Osteoblast (primary cell): ENCODE results near the gene C1orf174. TPM values are rescaled to one million over a fixed set of nuclear protein-coding genes. Genes with fewer than 3 reads are reported as not detected.
A peak's percentile ranks its signal among the peaks of the same experiment; 100 is the strongest.

ENCODE experiments used
- DNase-seq: peaks from one replicate; pipeline ENCODE4 v3.0.0; 2011; ENCODE audit warnings: low spot score, mixed read lengths; ENCODE audit not compliant: insufficient read length; ENCODE audit errors: missing footprints
- H2AFZ ChIP-seq: 2 replicates; pipeline ENCODE4 v1.6.0; 2011; ENCODE audit warnings: mild to moderate bottlenecking, low read length
- H3K27ac ChIP-seq: 2 replicates; pipeline ENCODE4 v1.5.1; 2011; ENCODE audit warnings: mild to moderate bottlenecking, low read depth, low read length, moderate library complexity
- H3K27me3 ChIP-seq: 2 replicates; pipeline ENCODE4 v1.6.0; 2012; ENCODE audit warnings: mild to moderate bottlenecking, control low read depth, inconsistent platforms, low read length, moderate library complexity; ENCODE audit not compliant: insufficient read depth
- H3K36me3 ChIP-seq: 2 replicates; pipeline ENCODE4 v1.5.1; 2011; ENCODE audit warnings: mild to moderate bottlenecking, low read length, control low read depth, moderate library complexity; ENCODE audit not compliant: insufficient read depth
- H3K4me1 ChIP-seq: 2 replicates; pipeline ENCODE4 v1.5.1; 2011; ENCODE audit warnings: mild to moderate bottlenecking, low read length, control low read depth, moderate library complexity; ENCODE audit not compliant: insufficient read depth
- H3K4me2 ChIP-seq: 2 replicates; pipeline ENCODE4 v1.6.0; 2011; ENCODE audit warnings: mild to moderate bottlenecking, low read length; ENCODE audit not compliant: insufficient read depth
- H3K4me3 ChIP-seq: fragments of 200-600 bp; sonication (generic); 3 replicates; pipeline ENCODE4 v1.5.1; 2012; ENCODE audit warnings: mild to moderate bottlenecking, low read length, inconsistent platforms; ENCODE audit not compliant: insufficient read depth
- H3K79me2 ChIP-seq: 2 replicates; pipeline ENCODE4 v1.6.0; 2012; ENCODE audit warnings: mild to moderate bottlenecking, low read length, control low read depth, inconsistent platforms; ENCODE audit not compliant: insufficient read depth
- H3K9me3 ChIP-seq: 2 replicates; pipeline ENCODE4 v1.5.1; 2011; ENCODE audit warnings: low read depth, low read length, control low read depth
- H4K20me1 ChIP-seq: 2 replicates; pipeline ENCODE4 v1.6.0; 2012; ENCODE audit warnings: mild to moderate bottlenecking, low read length, control low read depth; ENCODE audit not compliant: insufficient read depth
- CTCF ChIP-seq: IDR thresholded peaks from 2 replicates; pipeline ENCODE4 v1.5.1; 2011; ENCODE audit warnings: mild to moderate bottlenecking, low read depth, low read length, moderate library complexity; ENCODE audit errors: extremely low read depth
- total RNA-seq: library from RNA; depleted of rRNA; stranded (reverse); fragments of >200 nt; gene quantifications from 2 replicates; pipeline ENCODE4 v1.2.3, GENCODE V29; 2012

C1orf174 gene
- total RNA-seq, 1 donor = 29.3 TPM

DNA sequence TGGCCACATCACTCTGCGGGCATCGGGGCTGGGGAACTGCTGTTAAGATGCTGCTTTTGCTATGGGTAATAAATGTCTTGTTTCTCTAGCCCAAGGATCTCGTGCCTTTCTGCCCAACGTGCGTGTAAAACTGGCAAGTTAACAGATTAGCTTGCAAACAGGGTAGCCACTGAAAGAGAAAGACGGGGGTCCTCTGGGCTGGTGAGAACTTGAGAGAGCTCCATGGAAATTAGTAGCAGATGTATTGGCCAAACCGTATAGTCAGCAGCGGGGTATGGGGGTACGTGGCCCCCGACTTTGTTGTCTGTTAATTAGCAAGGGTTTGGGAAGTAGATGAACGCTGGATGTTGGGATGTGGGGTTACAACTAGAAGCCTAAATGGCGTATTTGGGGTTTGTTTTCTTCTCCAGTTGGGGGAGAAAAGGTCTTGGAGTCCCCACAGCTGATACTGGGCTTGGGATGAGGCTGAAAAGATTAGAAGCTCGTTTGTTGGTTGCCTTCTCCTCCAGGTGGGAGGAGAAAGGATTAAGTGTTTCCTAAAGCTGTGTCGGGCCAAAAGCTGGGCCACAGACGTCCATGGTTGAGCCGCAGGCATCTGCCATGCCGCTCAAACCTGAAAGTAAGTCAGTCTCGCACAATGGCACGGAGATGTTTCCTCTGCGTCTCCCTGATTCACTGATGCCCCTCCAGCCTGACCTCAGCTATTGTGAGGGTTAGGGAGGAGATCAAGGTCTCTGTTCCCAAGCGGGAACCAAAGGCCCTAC is 32.3 kb upstream of the C1orf174 start:
- H3K4me2 ChIP-seq = no peak overlapping the region
- H3K27me3 ChIP-seq = no peaks in the 10 kb centered on the region
- H3K79me2 ChIP-seq = no peaks in the 10 kb centered on the region
- no peak overlapping the region for H2AFZ ChIP-seq
- no peak overlapping the region for H3K4me3 ChIP-seq
- no peak for TF ChIP-seq CTCF
- H3K4me1 ChIP-seq = no peaks in the 10 kb centered on the region
- no peaks in the 10 kb centered on the region for H4K20me1 ChIP-seq
- no peaks in the 10 kb centered on the region for H3K36me3 ChIP-seq
- no peaks in the 10 kb centered on the region for H3K9me3 ChIP-seq
- peak; percentile 59 for DNase-seq
- H3K27ac ChIP-seq = no peak overlapping the region

DNA sequence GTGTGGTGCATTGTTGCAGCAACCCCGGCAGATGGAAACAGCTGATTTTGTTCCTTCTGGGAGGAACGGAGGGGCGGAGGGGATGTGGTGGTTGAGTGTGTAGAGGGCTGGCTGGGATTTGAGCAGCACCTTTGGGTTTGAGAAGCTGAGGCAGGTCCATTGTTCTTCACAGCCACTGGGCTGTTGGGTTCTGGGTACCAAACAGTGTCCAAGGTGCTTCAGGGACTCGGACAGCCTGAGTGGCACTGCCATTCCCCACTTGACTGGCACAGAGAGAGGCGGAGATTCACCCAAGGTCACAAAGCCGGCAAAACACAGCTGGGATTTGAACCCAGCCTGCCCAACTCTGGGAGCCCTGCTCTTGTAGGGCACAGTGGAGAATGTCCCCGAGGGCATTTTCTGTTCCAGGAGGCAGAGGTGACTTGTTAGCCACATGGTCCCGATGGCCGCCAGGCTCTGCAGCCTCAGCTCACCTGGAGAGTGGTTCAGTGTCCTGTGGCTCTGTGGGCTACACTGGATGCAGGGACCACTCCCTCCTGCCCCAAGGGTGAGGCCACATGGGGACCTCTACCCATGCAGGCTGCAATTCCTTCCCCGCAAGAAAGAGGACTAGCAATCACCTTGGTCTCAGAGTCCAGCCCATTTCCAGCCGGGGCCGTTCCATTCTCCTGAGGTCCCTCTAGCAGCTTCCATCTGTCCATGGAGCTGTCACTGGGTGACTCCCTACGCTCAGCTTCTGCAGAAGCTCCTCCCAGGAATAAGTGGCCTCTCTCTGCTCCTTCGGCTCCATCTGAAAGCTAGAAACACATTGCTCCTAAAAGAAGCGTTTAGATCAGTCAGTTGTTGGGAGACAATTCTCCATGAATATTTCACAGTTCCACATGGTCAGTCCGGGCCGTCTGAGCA is 31.2 kb upstream of the C1orf174 start:
- Histone ChIP-seq H3K36me3 (no peaks in the 10 kb centered on the region), H3K4me2 (no peak overlapping the region), H3K27ac (no peak overlapping the region), H3K4me1 (no peaks in the 10 kb centered on the region), H3K4me3 (no peak overlapping the region), H2AFZ (no peak overlapping the region), H4K20me1 (no peaks in the 10 kb centered on the region), H3K27me3 (no peaks in the 10 kb centered on the region), H3K9me3 (no peaks in the 10 kb centered on the region), H3K79me2 (no peaks in the 10 kb centered on the region)
- DNase-seq = peak; percentile 68
- no peak for TF ChIP-seq CTCF

DNA sequence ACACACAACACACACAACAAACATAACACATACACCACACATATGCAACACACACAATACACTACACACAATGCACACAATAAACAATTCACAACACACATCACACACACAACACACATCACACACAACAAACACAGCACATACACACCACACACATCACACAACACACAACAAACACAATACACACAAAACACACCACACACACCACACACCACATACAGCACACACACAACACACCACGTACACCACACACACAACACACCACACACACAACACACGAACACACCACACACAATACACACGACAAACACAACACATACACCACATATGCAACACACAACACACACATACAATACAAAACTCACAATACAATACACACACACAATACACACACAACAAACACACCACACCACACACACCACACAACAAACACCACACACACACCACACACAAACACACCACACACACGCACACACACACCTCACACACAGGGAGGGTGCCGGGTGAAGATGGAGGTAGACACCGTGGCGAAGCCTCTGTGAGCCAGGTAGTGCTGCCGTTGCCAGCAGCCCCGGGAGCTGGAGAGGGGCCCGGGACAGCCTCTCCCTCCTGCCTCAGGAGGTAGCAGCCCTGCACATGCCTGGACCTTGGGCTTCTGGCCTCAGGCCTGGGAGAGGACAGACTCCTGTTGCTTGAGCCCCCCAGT is 30.4 kb upstream of the C1orf174 start:
- no peak overlapping the region for H3K4me2 ChIP-seq
- no peak for TF ChIP-seq CTCF

More for the DNA sequence above, 30.4 kb upstream of the C1orf174 start:
- Histone ChIP-seq H3K27me3 (no peaks in the 10 kb centered on the region), H3K4me1 (no peaks in the 10 kb centered on the region), H3K79me2 (no peaks in the 10 kb centered on the region), H4K20me1 (no peaks in the 10 kb centered on the region), H2AFZ (no peak overlapping the region), H3K36me3 (no peaks in the 10 kb centered on the region), H3K9me3 (no peaks in the 10 kb centered on the region), H3K4me3 (no peak overlapping the region), H3K27ac (no peak overlapping the region)
- DNase-seq = no peak
